ENCODE measurements around the gene RCN1.
"Not testable (repeated sequence)": the region's sequence is repeated elsewhere in the genome, so short reads cannot be mapped to it uniquely, and the experiment has no call there.

Gene RCN1

GRCh38 chr11:32113200-32113919 lies 22.5 kb downstream of the RCN1 start:
- DNase-seq (ENCODE audit: low read depth, low spot score), result peak; percentile 78

GRCh38 chr11:32113920-32114203 lies 23.0 kb downstream of the RCN1 start:
- no peak for DNase-seq (ENCODE audit: low read depth, low spot score)

- no peak for DNase-seq (ENCODE audit: low read depth, low spot score)
These were observed 24.6 kb downstream of the RCN1 start for GRCh38 chr11:32115446-32115845.

- DNase-seq (ENCODE audit: low read depth, low spot score), result no peak
These were observed 25.8 kb downstream of the RCN1 start for GRCh38 chr11:32116668-32117067.

- DNase-seq (ENCODE audit: low read depth, low spot score), result no peak
These were observed 27.4 kb downstream of the RCN1 start for GRCh38 chr11:32118025-32118974.

- not testable (repeated sequence) for DNase-seq (ENCODE audit: low read depth, low spot score)
These were observed 28.3 kb downstream of the RCN1 start for GRCh38 chr11:32119139-32119538.

- DNase-seq (ENCODE audit: low read depth, low spot score), result no peak
These were observed 30.1 kb downstream of the RCN1 start for GRCh38 chr11:32121012-32121411.

GRCh38 chr11:32122200-32122599 lies 31.3 kb downstream of the RCN1 start:
- DNase-seq (ENCODE audit: low read depth, low spot score), result no peak

GRCh38 chr11:32131321-32131720 lies 40.4 kb downstream of the RCN1 start:
- DNase-seq (ENCODE audit: low read depth, low spot score), result no peak

- no peak for DNase-seq (ENCODE audit: low read depth, low spot score)
These were observed 45.8 kb downstream of the RCN1 start for GRCh38 chr11:32136657-32137056.

- no peak for DNase-seq (ENCODE audit: low read depth, low spot score)
These were observed 46.4 kb downstream of the RCN1 start for GRCh38 chr11:32137263-32137662.

- DNase-seq (ENCODE audit: low read depth, low spot score), result no peak
These were observed 47.0 kb downstream of the RCN1 start for GRCh38 chr11:32137869-32138268.

GRCh38 chr11:32138902-32139301 lies 48.0 kb downstream of the RCN1 start:
- DNase-seq (ENCODE audit: low read depth, low spot score), result no peak

GRCh38 chr11:32139896-32140520 lies 49.1 kb downstream of the RCN1 start:
- DNase-seq (ENCODE audit: low read depth, low spot score), result no peak

- DNase-seq (ENCODE audit: low read depth, low spot score), result no peak
These were observed 51.1 kb downstream of the RCN1 start for GRCh38 chr11:32141745-32142546.

- no peak for DNase-seq (ENCODE audit: low read depth, low spot score)
These were observed 52.5 kb downstream of the RCN1 start for GRCh38 chr11:32143378-32143777.

- no peak for DNase-seq (ENCODE audit: low read depth, low spot score)
These were observed 54.4 kb downstream of the RCN1 start for GRCh38 chr11:32145282-32145681.

GRCh38 chr11:32148895-32149294 lies 58.0 kb downstream of the RCN1 start:
- DNase-seq (ENCODE audit: low read depth, low spot score), result no peak

- DNase-seq (ENCODE audit: low read depth, low spot score), result no peak
These were observed 58.9 kb downstream of the RCN1 start for GRCh38 chr11:32149748-32150147.

- no peak for DNase-seq (ENCODE audit: low read depth, low spot score)
These were observed 60.2 kb downstream of the RCN1 start for GRCh38 chr11:32151027-32151426.

- DNase-seq (ENCODE audit: low read depth, low spot score), result no peak
These were observed 61.3 kb downstream of the RCN1 start for GRCh38 chr11:32152216-32152615.

- no peak for DNase-seq (ENCODE audit: low read depth, low spot score)
These were observed 61.9 kb downstream of the RCN1 start for GRCh38 chr11:32152821-32153220.

Measured in brain pericyte (primary cell).